AG04449 (cell line): ENCODE data around the gene TP53TG3.
"Not testable (repeated sequence)": the region's sequence is repeated elsewhere in the genome, so short reads cannot be mapped to it uniquely, and the experiment has no call there.

ENCODE experiments used
- CTCF ChIA-PET: fragments of 350-600 bp; formaldehyde crosslinking; extraction: SDS; loops from one replicate; lab custom pipeline; 2021; ENCODE audit warnings: antibody characterized with exemption; lab: Yijun Ruan, JAX
- POLR2A ChIA-PET: fragments of 400-600, 350-600 bp; formaldehyde crosslinking; extraction: SDS; loops from one replicate; lab custom pipeline; 2020; ENCODE audit warnings: antibody characterized with exemption, inconsistent platforms; lab: Yijun Ruan, JAX
- DNase-seq: peaks from one replicate; pipeline ENCODE4 v3.0.0-alpha.2; 2010; ENCODE audit warnings: low read depth, low spot score
- H3K4me3 ChIP-seq: 2 replicates; pipeline ENCODE4 v1.5.1; 2011; ENCODE audit warnings: low read depth, mild to moderate bottlenecking, control low read depth, low read length

TP53TG3 gene, protein sequence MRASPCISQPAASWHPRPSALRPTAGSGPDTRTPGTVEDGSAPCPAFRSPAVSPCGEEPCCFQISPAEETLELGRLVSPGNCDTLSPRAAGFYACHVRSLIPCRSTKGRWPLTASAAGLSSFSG

DNA sequence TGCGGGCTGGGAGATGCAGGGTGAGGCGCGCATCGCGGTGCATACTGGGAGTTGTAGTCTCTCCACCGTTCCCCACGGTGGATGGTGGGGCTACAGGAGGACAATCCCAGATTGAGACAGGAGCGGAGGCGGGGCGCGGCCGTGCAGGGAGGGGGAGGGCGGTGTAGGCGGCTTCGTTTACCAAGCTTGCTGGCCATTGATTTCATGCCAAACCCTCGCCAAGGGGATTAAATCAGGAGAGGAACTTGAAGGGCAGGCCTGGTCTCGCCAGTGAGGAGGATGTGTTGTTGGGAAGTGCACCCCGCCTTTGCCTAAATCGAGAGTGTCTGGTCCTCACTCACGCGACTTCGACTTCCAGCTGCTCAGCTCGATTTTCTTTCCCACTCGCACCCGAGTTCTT is at the start of gene TP53TG3:
Gene TP53TG3 (minus strand): TSS at position 101 of the 400 bp plus-strand sequence. CDS start 68 bp downstream, at position 33.
- CTCF ChIA-PET, DNase-seq, POLR2A ChIA-PET: not testable (repeated sequence)

DNA sequence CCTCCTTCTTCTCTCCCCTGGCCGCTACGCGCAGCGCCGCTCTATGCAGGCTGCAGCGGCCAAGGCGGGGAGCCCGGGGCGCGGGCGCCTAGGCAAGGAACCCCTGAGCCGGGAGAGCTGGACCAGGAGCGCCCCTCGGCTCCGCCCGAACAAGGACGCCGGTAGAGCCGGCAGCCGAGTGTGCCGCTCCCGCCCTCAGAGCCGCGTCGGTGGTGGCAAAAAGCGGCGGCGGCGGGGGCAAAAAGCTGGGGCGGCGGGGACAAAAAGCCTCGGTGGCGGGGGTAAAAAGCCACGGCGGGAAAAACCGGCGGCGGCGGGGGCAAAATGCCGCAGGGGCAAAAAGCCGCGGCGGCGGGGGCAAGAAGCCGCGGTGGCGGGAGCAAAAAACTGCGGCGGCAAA is 25.1 kb downstream of the TP53TG3 start:
- POLR2A ChIA-PET, DNase-seq, H3K4me3 ChIP-seq, CTCF ChIA-PET: not testable (repeated sequence)

More for the DNA sequence above, at the start of gene TP53TG3:
- not testable (repeated sequence) for H3K4me3 ChIP-seq

GRCh38 chr16:32647562-32647961 is 28.4 kb downstream of the TP53TG3 start:
- H3K4me3 ChIP-seq, POLR2A ChIA-PET, CTCF ChIA-PET, DNase-seq: not testable (repeated sequence)

DNA sequence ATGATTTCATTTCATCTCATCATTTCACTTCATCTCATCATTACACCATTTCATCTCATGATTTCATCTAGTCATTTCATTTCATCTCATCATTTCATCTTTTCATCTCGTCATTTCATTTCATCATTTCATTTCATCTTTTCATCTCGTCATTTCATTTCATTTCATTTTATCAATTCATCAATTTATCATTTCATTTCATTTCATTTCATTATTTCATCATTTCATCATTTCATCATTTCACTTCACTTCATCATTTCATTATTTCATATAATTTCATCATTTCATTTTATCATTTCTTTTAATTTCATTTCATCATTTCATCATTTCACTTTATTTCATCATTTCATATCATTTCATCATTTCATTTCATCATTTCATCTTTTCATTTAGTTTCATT is 29.2 kb downstream of the TP53TG3 start:
- DNase-seq, CTCF ChIA-PET, POLR2A ChIA-PET, H3K4me3 ChIP-seq: not testable (repeated sequence)

- POLR2A ChIA-PET, H3K4me3 ChIP-seq, DNase-seq, CTCF ChIA-PET: not testable (repeated sequence)
These were observed 29.8 kb downstream of the TP53TG3 start for GRCh38 chr16:32646177-32646576.

DNA sequence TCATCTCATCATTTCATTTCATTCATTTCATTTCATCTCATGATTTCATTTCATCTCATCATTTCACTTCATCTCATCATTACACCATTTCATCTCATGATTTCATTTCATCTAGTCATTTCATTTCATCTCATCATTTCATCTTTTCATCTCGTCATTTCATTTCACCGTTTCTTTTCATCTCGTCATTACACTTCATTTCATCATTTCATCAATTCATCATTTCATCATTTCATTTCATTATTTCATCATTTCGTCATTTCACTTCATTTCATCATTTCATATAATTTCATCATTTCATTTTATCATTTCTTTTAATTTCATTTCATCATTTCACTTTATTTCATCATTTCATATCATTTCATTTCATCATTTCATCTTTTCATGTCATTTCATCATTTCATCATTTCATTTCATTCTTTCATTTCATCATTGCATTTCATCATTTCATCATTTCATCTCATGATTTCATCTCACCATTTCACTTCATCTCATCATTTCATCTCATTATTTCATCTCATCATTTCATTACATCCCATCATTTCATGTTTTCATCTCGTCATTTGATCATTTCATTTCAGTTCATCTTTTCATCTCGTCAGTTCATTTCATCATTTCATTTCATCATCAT is 30.6 kb downstream of the TP53TG3 start:
- POLR2A ChIA-PET, H3K4me3 ChIP-seq, DNase-seq, CTCF ChIA-PET: not testable (repeated sequence)

GRCh38 chr16:32644715-32645114 is 31.2 kb downstream of the TP53TG3 start:
- H3K4me3 ChIP-seq, CTCF ChIA-PET, POLR2A ChIA-PET, DNase-seq: not testable (repeated sequence)

- CTCF ChIA-PET, H3K4me3 ChIP-seq, DNase-seq, POLR2A ChIA-PET: not testable (repeated sequence)
These were observed 38.4 kb downstream of the TP53TG3 start for GRCh38 chr16:32637614-32638013.

DNA sequence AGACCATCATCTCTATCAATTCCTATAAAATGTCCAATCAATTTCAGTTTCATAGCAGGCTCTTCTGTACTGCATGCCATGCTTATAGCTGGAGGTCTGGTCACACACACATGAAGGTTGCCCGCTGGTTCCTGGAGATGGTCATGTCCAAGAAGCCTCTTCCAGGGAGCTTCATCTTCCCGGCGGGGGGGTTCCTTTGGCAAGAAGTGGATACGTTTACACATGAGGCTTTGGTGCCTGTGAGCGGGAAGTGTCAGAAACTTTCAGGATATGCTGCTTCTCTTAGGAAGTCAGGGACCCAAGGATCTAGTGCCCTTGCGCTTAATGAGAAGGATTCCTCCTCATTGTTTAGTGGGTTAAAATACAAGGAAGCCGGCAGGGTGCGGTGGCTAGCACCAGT is 43.9 kb downstream of the TP53TG3 start:
- H3K4me3 ChIP-seq, POLR2A ChIA-PET, CTCF ChIA-PET, DNase-seq: not testable (repeated sequence)
